HG03457 (cell line): Measurements from ENCODE around the gene OPHN1.
"Not testable (repeated sequence)": the region's sequence is repeated elsewhere in the genome, so short reads cannot be mapped to it uniquely, and the experiment has no call there.

Experiments
- ATAC-seq: cut with Tn5 transposase; IDR thresholded peaks from one replicate; pipeline ENCODE4 v1.9.1; 2021; ENCODE audit warnings: moderate number of reproducible peaks; ENCODE audit not compliant: unreplicated experiment

OPHN1 gene

DNA sequence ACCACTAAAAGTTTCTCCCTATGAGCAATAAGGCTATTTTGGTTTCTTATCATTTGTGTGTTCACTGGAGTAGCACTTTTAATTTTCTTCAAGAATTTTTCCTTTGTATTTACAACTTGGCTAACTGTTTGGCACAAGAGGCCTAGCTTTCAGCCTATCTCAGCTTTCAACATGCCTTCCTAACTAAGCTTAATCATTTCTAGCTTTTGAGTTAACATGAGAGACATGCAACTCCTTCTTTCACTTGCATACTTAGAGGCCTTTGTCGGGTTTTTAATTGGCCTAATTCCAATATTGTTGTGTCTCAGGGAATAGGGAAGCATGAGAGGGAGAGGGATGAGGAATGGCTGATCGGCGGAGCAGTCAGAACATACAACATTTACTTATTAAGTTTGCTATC lies 349.8 kb downstream of the OPHN1 start:
- no peak for ATAC-seq

- ATAC-seq = no peak
These were observed 353.3 kb downstream of the OPHN1 start for GRCh38 chrX:68079961-68080360.

GRCh38 chrX:68078801-68079200 lies 354.5 kb downstream of the OPHN1 start:
- not testable (repeated sequence) for ATAC-seq

- no peak for ATAC-seq
These were observed 355.9 kb downstream of the OPHN1 start for GRCh38 chrX:68077378-68077777.

GRCh38 chrX:68072041-68072440 lies 361.3 kb downstream of the OPHN1 start:
- ATAC-seq = no peak

GRCh38 chrX:68070119-68070518 lies 363.2 kb downstream of the OPHN1 start:
- ATAC-seq = not testable (repeated sequence)

- no peak for ATAC-seq
These were observed 372.1 kb downstream of the OPHN1 start for GRCh38 chrX:68061206-68061535.

- ATAC-seq = no peak
These were observed 372.6 kb downstream of the OPHN1 start for GRCh38 chrX:68060506-68061205.

GRCh38 chrX:68059469-68059868 lies 373.8 kb downstream of the OPHN1 start:
- no peak for ATAC-seq

GRCh38 chrX:68049466-68049865 lies 383.8 kb downstream of the OPHN1 start:
- ATAC-seq = no peak

DNA sequence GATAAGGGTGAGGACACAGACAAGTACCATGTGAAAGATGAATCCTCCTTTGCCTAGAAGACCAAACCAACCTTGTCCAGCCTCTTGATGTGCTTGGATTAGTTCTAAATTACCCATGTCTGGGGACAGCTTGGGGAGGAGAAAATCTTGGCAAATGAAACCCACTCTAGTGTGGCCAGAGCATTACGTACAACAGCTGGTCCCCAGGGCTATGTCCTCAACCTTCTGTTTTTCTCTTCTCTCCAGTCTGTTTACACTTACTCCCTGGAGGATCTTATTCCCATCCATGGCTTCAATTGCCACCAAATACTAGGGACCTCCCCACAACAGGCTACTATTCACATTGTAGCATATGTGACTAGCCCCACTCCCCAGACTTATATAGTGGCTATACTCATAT lies 384.5 kb downstream of the OPHN1 start:
- ATAC-seq = no peak

DNA sequence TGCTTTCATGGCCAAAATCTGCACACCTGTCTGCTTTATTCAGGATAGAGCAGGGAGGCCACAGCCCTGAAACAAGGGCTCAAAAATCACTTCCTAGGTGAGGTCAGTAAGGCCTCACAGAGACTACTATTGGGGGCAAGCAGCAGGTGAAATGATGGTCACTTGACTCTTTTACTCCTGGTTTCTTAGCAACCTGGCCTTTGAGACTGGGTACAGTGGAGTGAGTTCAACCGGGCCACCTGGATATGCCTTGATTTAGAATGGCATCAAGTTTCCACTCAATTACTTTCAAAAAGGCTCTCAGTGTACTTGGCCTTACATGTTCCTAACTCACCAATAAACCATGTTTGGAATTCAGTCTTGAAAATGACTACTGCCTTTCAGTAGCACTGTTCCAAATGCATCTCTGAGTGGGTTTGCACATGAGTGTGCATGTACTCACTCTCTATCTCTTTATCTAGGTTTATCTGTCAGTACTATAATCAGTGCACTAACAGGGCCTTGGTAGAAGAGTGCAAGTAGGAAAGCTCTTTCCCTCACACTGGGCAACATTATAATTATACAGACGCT lies 388.2 kb downstream of the OPHN1 start:
- ATAC-seq = no peak

DNA sequence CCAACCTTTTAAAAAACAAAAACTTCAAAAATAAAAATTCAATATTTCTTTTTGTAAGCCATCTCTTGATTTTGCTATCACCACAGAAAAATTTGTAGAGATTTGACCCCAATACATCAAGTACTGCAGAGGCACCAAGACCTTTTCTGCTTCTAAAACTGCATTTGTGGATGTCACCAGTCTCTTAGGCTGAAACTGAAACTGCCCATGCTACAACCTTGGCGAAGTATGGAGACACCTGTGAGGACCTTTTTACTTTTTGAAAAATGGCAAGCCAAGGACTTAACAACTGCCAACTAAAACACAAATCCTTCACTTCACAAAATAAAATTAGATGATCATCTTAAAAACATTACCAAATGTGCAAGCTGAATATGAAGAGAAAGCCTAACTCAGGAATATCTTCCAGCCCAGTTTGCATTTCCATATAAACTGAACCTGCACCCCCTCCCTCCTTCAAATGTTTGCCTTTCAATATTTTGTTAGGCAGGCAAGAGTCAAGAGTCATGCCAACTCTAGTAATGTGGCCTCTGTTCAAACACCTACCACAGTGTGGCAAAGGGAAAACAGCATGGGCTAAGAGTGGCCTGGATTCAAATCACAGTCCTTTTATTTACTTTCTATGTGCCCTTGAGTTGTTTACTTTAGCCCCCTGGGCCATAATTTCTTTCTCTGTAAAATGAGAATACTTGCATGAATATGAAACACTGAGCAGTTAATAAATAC lies 389.4 kb downstream of the OPHN1 start:
- ATAC-seq = no peak

GRCh38 chrX:68041110-68041509 lies 392.2 kb downstream of the OPHN1 start:
- no peak for ATAC-seq

DNA sequence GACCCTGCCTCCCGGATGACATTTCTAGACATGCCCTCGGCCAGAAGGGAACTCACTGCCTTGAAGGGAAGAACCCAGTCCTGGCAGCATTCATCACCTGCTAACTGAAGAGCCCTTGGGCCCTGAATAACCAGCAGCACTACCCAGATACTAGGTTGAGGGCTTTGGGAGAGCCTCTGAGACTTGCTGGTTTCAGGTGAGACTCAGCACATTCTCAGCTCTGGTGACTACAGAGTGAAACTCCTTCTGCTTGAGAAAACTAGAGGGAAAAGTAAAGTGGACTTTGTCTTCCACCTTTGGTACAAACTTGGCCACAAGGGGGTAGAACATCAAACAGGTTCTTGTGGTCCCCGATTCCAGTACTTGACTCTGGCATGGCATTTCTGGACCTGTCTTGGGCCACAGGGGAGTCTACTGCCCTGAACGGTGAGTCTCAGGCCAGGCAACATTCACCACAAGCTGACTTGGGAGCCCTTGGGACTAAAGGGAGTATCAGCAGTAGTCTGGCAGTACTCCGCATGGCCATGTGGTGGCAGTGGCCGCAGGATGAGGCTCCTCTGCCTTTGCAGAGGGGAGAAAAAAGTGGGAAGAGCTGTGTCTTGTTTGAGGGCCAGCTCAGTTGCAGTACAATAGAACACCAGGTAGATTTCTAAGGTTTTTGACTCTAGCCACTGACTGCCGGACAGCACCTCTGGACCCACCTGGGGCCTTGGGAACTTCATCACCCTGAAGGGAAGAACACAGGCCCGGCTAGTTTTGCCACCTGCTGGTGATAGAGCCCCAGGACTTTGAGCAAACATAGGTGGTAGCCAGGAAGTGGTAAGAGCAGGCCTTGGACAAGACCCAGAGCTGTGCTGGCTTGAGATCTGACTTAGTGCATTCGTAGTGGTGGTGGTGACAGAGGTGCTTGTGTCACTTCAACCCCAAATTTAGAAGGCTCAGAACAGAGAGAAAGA lies 414.8 kb downstream of the OPHN1 start:
- no peak for ATAC-seq

- no peak for ATAC-seq
These were observed 434.8 kb downstream of the OPHN1 start for GRCh38 chrX:67998540-67998939.
